Mammary epithelial cell (primary cell): ENCODE measurements around the gene PRKCA.

ENCODE experiments used
- EZH2 ChIP-seq: IDR thresholded peaks from 2 replicates; pipeline ENCODE4 v1.6.1; 2012; ENCODE audit warnings: low read length, inconsistent platforms, borderline replicate concordance
- TF ChIP-seq, protein P1 (sequence below), 2 donors: IDR thresholded peaks in 1 of 2; conservative IDR thresholded peaks in 1 of 2; 2 replicates each; pipeline ENCODE4 v1.5.1; 2011 to 2012; ENCODE audit warnings: inconsistent platforms in 2 of 2, low read length in 2 of 2, mild to moderate bottlenecking in 2 of 2, control low read depth in 1 of 2, low read depth in 1 of 2; ENCODE audit not compliant: insufficient read depth in 1 of 2; ENCODE audit errors: extremely low read depth in 1 of 2

DNA sequence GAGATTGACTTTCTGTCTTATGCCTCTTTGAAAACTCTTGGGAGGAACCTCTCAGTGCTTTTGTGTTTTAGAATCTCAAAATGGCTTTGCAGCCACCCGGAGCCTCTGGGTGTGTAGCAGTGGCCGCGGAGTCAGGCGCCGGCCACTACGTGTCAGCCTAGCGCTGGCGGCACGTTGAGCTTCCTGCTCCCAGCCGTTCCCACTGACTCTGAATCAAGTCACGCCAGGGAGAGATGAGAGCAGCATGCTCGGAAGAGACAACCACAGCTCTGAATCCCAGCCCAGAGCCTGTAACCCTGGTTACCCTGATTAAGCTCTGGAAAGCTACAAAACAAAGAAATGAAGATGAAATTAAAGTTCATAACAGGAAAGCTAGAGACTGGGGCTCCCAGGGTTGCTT is 435.1 kb downstream of the PRKCA start:
- TF ChIP-seq, protein P1, sequence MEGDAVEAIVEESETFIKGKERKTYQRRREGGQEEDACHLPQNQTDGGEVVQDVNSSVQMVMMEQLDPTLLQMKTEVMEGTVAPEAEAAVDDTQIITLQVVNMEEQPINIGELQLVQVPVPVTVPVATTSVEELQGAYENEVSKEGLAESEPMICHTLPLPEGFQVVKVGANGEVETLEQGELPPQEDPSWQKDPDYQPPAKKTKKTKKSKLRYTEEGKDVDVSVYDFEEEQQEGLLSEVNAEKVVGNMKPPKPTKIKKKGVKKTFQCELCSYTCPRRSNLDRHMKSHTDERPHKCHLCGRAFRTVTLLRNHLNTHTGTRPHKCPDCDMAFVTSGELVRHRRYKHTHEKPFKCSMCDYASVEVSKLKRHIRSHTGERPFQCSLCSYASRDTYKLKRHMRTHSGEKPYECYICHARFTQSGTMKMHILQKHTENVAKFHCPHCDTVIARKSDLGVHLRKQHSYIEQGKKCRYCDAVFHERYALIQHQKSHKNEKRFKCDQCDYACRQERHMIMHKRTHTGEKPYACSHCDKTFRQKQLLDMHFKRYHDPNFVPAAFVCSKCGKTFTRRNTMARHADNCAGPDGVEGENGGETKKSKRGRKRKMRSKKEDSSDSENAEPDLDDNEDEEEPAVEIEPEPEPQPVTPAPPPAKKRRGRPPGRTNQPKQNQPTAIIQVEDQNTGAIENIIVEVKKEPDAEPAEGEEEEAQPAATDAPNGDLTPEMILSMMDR (conservative IDR thresholded peaks at IDR 0.05 in 1 of 2, IDR thresholded peaks at IDR 0.05 in 1 of 2; ENCODE audit: extremely low read depth in 1 of 2, insufficient read depth in 1 of 2, low read depth in 1 of 2, low read length in 2 of 2), result no peak
- TF ChIP-seq EZH2, result no peak
